Germinal center (tissue), 1 donor: Measurements from ENCODE around the gene YIPF5.

ENCODE experiments used
- DNase-seq: peaks from one replicate; pipeline ENCODE4 v3.0.0; 2012; ENCODE audit warnings: mixed read lengths, low spot score

YIPF5 gene

GRCh38 chr5:144122641-144123040 lies 47.8 kb downstream of the YIPF5 start:
- DNase-seq: no peak

DNA sequence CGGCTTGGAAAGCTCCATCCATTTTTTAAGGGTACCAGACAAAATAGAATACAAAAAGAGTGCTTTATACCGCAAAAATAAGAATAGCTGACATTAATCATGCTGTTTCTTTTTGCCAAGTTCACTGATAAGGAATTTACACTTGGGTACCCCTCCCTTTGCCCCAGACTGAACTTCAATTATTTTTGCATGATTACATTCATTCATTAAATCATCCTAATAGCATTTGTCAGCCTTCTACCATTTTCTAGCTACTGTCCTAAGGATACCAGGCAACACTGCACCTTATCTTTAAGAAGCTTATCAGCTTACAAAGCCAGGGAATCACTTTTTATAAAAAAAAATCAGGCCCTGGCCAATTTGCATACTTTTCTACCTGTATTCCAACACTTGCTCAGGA lies 48.4 kb downstream of the YIPF5 start:
- no peak for DNase-seq

- no peak for DNase-seq
Measured at GRCh38 chr5:144121577-144121976, 48.9 kb downstream of the YIPF5 start.

DNA sequence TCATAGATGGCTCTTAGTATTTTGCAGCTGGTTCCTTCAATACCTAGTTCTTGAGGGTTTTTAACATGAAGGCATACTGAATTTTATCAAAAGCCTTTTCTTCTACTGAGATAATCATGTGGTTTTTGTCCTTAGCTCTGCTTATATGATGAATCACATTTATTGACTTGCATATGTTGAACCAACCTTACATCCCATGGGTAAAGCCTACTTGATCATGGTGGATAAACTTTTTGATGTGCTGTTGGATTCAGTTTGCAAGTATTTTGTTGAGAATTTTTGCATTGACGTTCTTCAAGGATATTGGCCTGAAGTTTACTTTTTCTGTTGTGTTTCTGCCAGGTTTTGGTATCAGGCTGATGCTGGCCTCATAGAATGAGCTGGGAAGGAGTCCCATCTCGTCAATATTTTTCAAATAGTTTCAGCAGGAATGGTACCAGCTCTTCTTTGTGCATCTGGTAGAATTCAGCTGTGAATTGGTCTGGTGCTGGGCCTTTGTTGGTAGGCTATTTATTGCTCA lies 49.7 kb downstream of the YIPF5 start:
- no peak for DNase-seq

DNA sequence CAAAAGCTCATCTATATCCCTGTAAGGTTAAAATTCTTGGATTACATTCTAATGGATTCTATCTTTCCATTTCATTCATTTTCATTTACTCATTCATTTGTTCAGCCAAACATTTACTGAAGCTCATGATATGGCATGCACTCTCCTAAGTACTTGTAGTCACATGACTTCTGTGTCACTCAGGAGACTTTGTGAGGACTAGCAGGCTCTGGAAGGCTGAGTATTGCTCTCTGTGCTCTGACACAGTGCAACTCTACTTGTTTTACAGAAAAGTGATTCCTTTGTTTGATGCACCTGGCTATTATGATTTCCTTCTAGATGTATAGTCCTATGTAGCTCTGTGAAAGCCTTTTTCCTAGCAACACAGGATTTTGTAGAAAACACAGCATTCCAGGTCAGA lies 53.0 kb downstream of the YIPF5 start:
- DNase-seq: no peak

GRCh38 chr5:144114571-144114970 lies 55.9 kb downstream of the YIPF5 start:
- DNase-seq: no peak
